Duodenal mucosa (tissue), 2 donors: Measurements from ENCODE around the gene TRIM67.

Experiments used
- H3K27ac ChIP-seq: one replicate; pipeline ENCODE4 v1.7.0; 2013; ENCODE audit warnings: low read depth, low read length
- H3K27me3 ChIP-seq, 2 donors: one replicate each; pipeline ENCODE4 v1.7.0; 2013; ENCODE audit warnings: low read length in 2 of 2, control low read depth in 1 of 2; ENCODE audit not compliant: insufficient read depth in 2 of 2, control insufficient read depth in 1 of 2
- H3K36me3 ChIP-seq, 2 donors: one replicate each; pipeline ENCODE4 v1.7.0; 2013; ENCODE audit warnings: low read length in 2 of 2, control low read depth in 1 of 2; ENCODE audit not compliant: insufficient read depth in 2 of 2, control insufficient read depth in 1 of 2
- H3K4me1 ChIP-seq, 2 donors: one replicate each; pipeline ENCODE4 v1.7.0; 2013; ENCODE audit warnings: low read length in 2 of 2, control low read depth in 1 of 2; ENCODE audit not compliant: insufficient read depth in 2 of 2, control insufficient read depth in 1 of 2
- H3K4me3 ChIP-seq, 2 donors: one replicate each; pipeline ENCODE4 v1.7.0; 2013; ENCODE audit warnings: low read length in 2 of 2, low read depth in 1 of 2
- H3K9ac ChIP-seq, 2 donors: one replicate each; pipeline ENCODE4 v1.7.0; 2013; ENCODE audit warnings: low read length in 2 of 2, low read depth in 1 of 2
- H3K9me3 ChIP-seq, 2 donors: one replicate each; pipeline ENCODE4 v1.7.0; 2013; ENCODE audit warnings: low read length in 2 of 2, control low read depth in 1 of 2; ENCODE audit not compliant: control insufficient read depth in 1 of 2

Gene TRIM67

GRCh38 chr1:231200388-231201031 is 38.7 kb downstream of the TRIM67 start:
- Histone ChIP-seq H3K36me3 (no peaks in the 10 kb centered on the region), H3K4me1 (no peaks in the 10 kb centered on the region), H3K27me3 (peaks cover 3 to 9% of the 10 kb centered on the region in 2 donors), H3K4me3 (no peak overlapping the region), H3K27ac (no peak overlapping the region), H3K9ac (no peak overlapping the region), H3K9me3 (no peaks in the 10 kb centered on the region)

DNA sequence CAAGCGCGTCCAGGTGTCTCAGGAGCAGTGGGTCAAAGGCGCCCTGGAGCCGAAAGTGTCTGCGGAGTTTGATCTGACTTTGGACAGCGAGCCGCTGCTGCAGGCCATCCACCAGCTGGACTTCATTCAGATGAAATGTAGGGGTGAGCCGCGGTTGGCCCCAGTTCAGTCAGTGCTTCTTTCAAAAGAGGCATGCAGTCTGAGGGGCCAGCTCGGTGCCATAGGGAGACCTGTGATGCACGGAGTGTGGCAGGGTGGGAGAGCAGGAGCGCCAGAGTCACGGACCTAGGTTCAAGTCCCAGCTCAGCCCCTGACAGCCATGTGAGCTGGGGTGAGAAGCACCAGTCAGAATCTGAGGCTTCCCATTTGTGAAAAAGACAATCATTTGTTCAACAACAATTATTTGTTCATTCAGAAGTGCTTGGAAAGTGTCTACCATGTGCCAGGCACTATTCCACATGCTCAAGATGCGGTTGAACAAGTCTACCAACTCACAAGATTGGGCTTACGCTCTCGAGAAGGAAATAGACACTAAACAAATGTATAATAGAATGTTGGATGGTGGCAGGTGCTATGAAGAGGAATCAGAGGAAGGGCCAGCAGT is 39.6 kb downstream of the TRIM67 start:
- H3K9me3 ChIP-seq: no peaks in the 10 kb centered on the region
- H3K27ac ChIP-seq: no peak overlapping the region
- H3K4me3 ChIP-seq: no peak overlapping the region
- H3K36me3 ChIP-seq: no peaks in the 10 kb centered on the region
- no peak overlapping the region for H3K9ac ChIP-seq
- peaks cover 0 to 9% of the 10 kb centered on the region in 2 donors for H3K27me3 ChIP-seq
- no peaks in the 10 kb centered on the region for H3K4me1 ChIP-seq

DNA sequence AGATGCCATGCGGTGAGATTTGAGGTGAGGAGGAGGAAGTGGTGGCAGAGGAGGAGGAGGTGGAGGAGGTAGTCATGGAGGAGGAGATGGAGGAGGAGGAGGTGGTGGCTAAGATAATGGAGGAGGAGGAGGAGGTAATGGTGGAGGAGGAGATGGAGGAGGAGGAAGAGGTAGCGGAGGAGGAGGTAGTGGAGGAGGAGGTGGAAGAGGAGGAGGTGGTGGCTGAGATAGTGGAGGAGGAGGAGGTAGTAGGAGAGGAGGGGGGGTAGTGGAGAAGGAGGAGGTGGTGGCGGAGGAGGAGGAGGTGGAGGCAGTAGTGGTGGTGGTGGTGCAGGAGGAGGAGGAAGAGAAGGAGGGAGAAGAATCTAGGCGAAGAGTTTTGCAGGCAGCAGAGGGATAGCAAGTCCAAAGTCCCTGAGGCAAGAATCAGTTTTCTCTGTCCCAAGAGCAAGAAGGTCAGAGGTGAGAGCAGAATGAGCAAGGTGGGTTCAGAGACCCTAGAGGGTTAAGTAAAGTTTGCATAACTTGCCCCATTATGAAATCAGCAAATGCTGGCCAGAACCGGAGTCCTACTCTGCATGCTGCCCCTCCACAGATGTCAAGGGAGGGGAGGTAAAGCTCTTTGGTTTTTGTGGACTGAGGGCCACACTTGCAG is 40.2 kb downstream of the TRIM67 start:
- Histone ChIP-seq H3K36me3 (no peaks in the 10 kb centered on the region), H3K9ac (no peak overlapping the region), H3K27me3 (peaks cover 0 to 9% of the 10 kb centered on the region in 2 donors), H3K4me3 (no peak overlapping the region), H3K9me3 (no peaks in the 10 kb centered on the region), H3K4me1 (no peaks in the 10 kb centered on the region), H3K27ac (no peak overlapping the region)

DNA sequence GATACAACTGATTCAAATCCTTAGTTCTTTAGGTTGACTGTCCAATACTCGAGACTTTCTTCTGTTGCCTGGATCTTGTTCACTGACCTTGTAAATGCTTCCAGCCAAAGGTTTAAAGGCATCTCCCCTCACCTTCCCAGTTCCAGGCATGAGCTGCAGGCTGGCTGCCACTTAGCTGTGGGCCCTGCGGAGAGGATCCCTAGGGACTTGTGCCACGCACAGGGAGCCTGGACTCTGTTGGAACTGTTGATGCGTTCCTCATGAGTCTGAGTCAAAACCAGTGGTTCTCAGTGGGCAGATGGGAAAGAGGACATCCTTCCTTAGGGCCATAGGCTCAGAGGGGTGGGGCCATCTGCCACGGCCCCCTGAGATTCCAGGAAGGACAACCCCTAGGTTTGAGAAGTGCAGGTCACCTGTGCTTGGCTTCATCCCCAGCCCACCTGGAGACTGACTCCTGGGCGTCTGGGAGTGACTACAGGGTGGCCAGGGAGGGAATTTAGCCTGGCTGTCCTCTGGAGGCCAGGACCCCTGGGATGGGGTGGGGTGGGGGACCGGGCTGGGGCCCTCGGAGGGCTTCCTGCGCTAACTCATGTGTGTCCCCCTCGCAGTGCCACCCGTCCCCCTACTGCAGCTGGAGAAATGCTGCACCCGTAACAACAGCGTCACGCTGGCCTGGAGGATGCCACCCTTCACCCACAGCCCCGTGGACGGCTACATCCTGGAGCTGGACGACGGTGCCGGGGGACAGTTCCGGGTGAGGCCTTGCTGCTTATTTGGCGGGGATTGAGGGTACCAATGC is 41.6 kb downstream of the TRIM67 start:
- Histone ChIP-seq H3K27me3 (peaks cover 0 to 9% of the 10 kb centered on the region in 2 donors), H3K36me3 (no peaks in the 10 kb centered on the region), H3K27ac (no peak overlapping the region), H3K4me3 (no peak overlapping the region), H3K4me1 (no peaks in the 10 kb centered on the region), H3K9ac (no peak overlapping the region), H3K9me3 (no peaks in the 10 kb centered on the region)

- H3K27ac ChIP-seq: no peak overlapping the region
- peaks cover 0 to under 1% of the 10 kb centered on the region in 2 donors for H3K27me3 ChIP-seq
- H3K36me3 ChIP-seq: no peaks in the 10 kb centered on the region
- H3K9ac ChIP-seq: no peak overlapping the region
- H3K4me3 ChIP-seq: no peak overlapping the region
- H3K4me1 ChIP-seq: no peaks in the 10 kb centered on the region
- no peaks in the 10 kb centered on the region for H3K9me3 ChIP-seq
These were observed 45.0 kb downstream of the TRIM67 start for GRCh38 chr1:231206856-231207255.

- H3K36me3 ChIP-seq: no peaks in the 10 kb centered on the region
- H3K27me3 ChIP-seq: no peaks in the 10 kb centered on the region
- peaks cover 0 to 2% of the 10 kb centered on the region in 2 donors for H3K4me1 ChIP-seq
- H3K27ac ChIP-seq: no peak overlapping the region
- no peaks in the 10 kb centered on the region for H3K9me3 ChIP-seq
- no peak overlapping the region for H3K9ac ChIP-seq
- no peak overlapping the region for H3K4me3 ChIP-seq
These were observed 45.6 kb downstream of the TRIM67 start for GRCh38 chr1:231207437-231207836.

DNA sequence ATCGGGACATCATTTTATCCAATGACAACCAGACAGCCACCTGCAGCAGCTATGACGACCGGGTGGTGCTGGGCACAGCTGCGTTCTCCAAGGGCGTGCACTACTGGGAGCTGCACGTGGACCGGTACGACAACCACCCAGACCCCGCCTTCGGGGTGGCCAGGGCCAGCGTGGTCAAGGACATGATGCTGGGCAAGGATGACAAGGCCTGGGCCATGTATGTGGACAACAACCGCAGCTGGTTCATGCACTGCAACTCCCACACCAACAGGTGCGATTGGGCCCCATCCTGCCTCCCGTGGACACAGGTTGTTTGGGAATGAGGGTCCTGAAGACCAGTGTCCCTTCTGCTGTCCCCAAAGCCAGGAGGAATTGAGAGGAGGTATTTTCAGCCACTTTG is 47.1 kb downstream of the TRIM67 start:
- no peaks in the 10 kb centered on the region for H3K27me3 ChIP-seq

GRCh38 chr1:231209531-231209930 is 47.7 kb downstream of the TRIM67 start:
- Histone ChIP-seq H3K9me3 (no peaks in the 10 kb centered on the region), H3K27me3 (no peaks in the 10 kb centered on the region), H3K9ac (no peak overlapping the region), H3K27ac (no peak overlapping the region), H3K36me3 (no peaks in the 10 kb centered on the region), H3K4me3 (no peak overlapping the region), H3K4me1 (peaks cover 0 to 4% of the 10 kb centered on the region in 2 donors)

More for the DNA sequence above, 47.1 kb downstream of the TRIM67 start:
- Histone ChIP-seq H3K9ac (no peak overlapping the region), H3K36me3 (no peaks in the 10 kb centered on the region), H3K9me3 (no peaks in the 10 kb centered on the region), H3K4me1 (peaks cover 0 to 4% of the 10 kb centered on the region in 2 donors), H3K4me3 (no peak overlapping the region), H3K27ac (no peak overlapping the region)

GRCh38 chr1:231210126-231210525 is 48.3 kb downstream of the TRIM67 start:
- Histone ChIP-seq H3K4me3 (no peak overlapping the region), H3K27ac (no peak overlapping the region), H3K9me3 (no peaks in the 10 kb centered on the region), H3K36me3 (no peaks in the 10 kb centered on the region), H3K4me1 (peaks cover 0 to 4% of the 10 kb centered on the region in 2 donors), H3K27me3 (no peaks in the 10 kb centered on the region), H3K9ac (no peak overlapping the region)
